ENCODE results near the gene PUM1. TPM values are rescaled to one million over a fixed set of nuclear protein-coding genes. Genes with fewer than 3 reads are reported as not detected.
"Not testable (repeated sequence)": the region's sequence is repeated elsewhere in the genome, so short reads cannot be mapped to it uniquely, and the experiment has no call there.

Gene PUM1
- total RNA-seq, 4 donors from 2014 or later = 83.2 to 118 (median 106) TPM

GRCh38 chr1:31095298-31095981 is 29.9 kb upstream of the PUM1 start:
- no peak for TF ChIP-seq CTCF (IDR thresholded peaks at IDR 0.05)
- no peak for TF ChIP-seq POLR2A (IDR thresholded peaks at IDR 0.05)
- no peak overlapping the region for H3K4me3 ChIP-seq (ENCODE audit: low read depth, poor library complexity, severe bottlenecking)
- intact Hi-C loops (cut with DNase I; ENCODE audit: low total_unique reads) = no loop called here
- 90% methylated on average over 12 of the region's 12 CpGs for WGBS, 2 donors
- no peak for DNase-seq (ENCODE audit: low spot score in 2 of 2)

GRCh38 chr1:31088081-31088480 is 22.6 kb upstream of the PUM1 start:
- intact Hi-C loops (cut with DNase I; ENCODE audit: low total_unique reads); DNase-seq (ENCODE audit: low spot score in 2 of 2); H3K4me3 ChIP-seq (ENCODE audit: low read depth, poor library complexity, severe bottlenecking): not testable (repeated sequence)
- 73 to 93% methylated on average over 3 of the region's 3 CpGs for WGBS, 2 donors

- H3K4me3 ChIP-seq (ENCODE audit: low read depth, poor library complexity, severe bottlenecking) = no peak overlapping the region
- WGBS, 2 donors = 87 to 92% methylated on average over 16 of the region's 16 CpGs
- TF ChIP-seq POLR2A (IDR thresholded peaks at IDR 0.05) = no peak
- no peak for TF ChIP-seq CTCF (IDR thresholded peaks at IDR 0.05)
- intact Hi-C loops (cut with DNase I; ENCODE audit: low total_unique reads) = no loop called here
- no peak for DNase-seq (ENCODE audit: low spot score in 2 of 2)
These were observed 19.5 kb upstream of the PUM1 start for GRCh38 chr1:31084782-31085569.

GRCh38 chr1:31082385-31082784 is 16.9 kb upstream of the PUM1 start:
- TF ChIP-seq POLR2A (IDR thresholded peaks at IDR 0.05) (no peak), CTCF (IDR thresholded peaks at IDR 0.05) (no peak)
- intact Hi-C loops (cut with DNase I; ENCODE audit: low total_unique reads) = no loop called here
- 90 to 97% methylated on average over 3 of the region's 3 CpGs for WGBS, 2 donors
- no peak overlapping the region for H3K4me3 ChIP-seq (ENCODE audit: low read depth, poor library complexity, severe bottlenecking)
- DNase-seq (ENCODE audit: low spot score in 2 of 2) = no peak

GRCh38 chr1:31073044-31073443 is 7.5 kb upstream of the PUM1 start:
- H3K4me3 ChIP-seq (ENCODE audit: low read depth, poor library complexity, severe bottlenecking) = no peak overlapping the region
- WGBS, 2 donors = 94 to 97% methylated on average over 2 of the region's 2 CpGs
- TF ChIP-seq POLR2A (IDR thresholded peaks at IDR 0.05) = no peak
- no peak for TF ChIP-seq CTCF (IDR thresholded peaks at IDR 0.05)
- DNase-seq (ENCODE audit: low spot score in 2 of 2) = no peak
- intact Hi-C loops (cut with DNase I; ENCODE audit: low total_unique reads) = no loop called here

GRCh38 chr1:31072304-31072746 is 6.8 kb upstream of the PUM1 start:
- TF ChIP-seq POLR2A (IDR thresholded peaks at IDR 0.05) (no peak), CTCF (IDR thresholded peaks at IDR 0.05) (no peak)
- 62 to 67% methylated on average over 4 of the region's 4 CpGs for WGBS, 2 donors
- no peak for DNase-seq (ENCODE audit: low spot score in 2 of 2)
- no peak overlapping the region for H3K4me3 ChIP-seq (ENCODE audit: low read depth, poor library complexity, severe bottlenecking)
- intact Hi-C loops (cut with DNase I; ENCODE audit: low total_unique reads) = no loop called here

Measured in lower leg skin (tissue), 4 donors.